HG02973 (cell line): Measurements from ENCODE around the gene DYRK1A.

ENCODE experiments used
- ATAC-seq: cut with Tn5 transposase; IDR thresholded peaks from one replicate; pipeline ENCODE4 v1.9.1; 2021; ENCODE audit warnings: moderate library complexity; ENCODE audit not compliant: unreplicated experiment

DYRK1A gene

GRCh38 chr21:37473491-37473890 lies 106.9 kb downstream of the DYRK1A start:
- ATAC-seq = no peak

- ATAC-seq = no peak
Measured at GRCh38 chr21:37474342-37474741, 107.8 kb downstream of the DYRK1A start.

GRCh38 chr21:37475186-37475868 lies 108.8 kb downstream of the DYRK1A start:
- ATAC-seq = no peak

GRCh38 chr21:37478794-37479193 lies 112.2 kb downstream of the DYRK1A start:
- no peak for ATAC-seq

GRCh38 chr21:37483776-37484175 lies 117.2 kb downstream of the DYRK1A start:
- no peak for ATAC-seq

GRCh38 chr21:37484535-37485474 lies 118.2 kb downstream of the DYRK1A start:
- no peak for ATAC-seq

GRCh38 chr21:37489553-37489952 lies 123.0 kb downstream of the DYRK1A start:
- no peak for ATAC-seq

- no peak for ATAC-seq
Measured at GRCh38 chr21:37490084-37490483, 123.5 kb downstream of the DYRK1A start.

- ATAC-seq = no peak
Measured at GRCh38 chr21:37496972-37497371, 130.4 kb downstream of the DYRK1A start.

GRCh38 chr21:37498664-37499063 lies 132.1 kb downstream of the DYRK1A start:
- no peak for ATAC-seq

- no peak for ATAC-seq
Measured at GRCh38 chr21:37502947-37503346, 136.4 kb downstream of the DYRK1A start.

GRCh38 chr21:37503848-37504467 lies 137.4 kb downstream of the DYRK1A start:
- ATAC-seq = no peak

GRCh38 chr21:37505963-37506362 lies 139.4 kb downstream of the DYRK1A start:
- ATAC-seq = no peak

- ATAC-seq = no peak
Measured at GRCh38 chr21:37507716-37508115, 141.1 kb downstream of the DYRK1A start.

- no peak for ATAC-seq
Measured at GRCh38 chr21:37508341-37508740, 141.8 kb downstream of the DYRK1A start.

GRCh38 chr21:37509802-37510393 lies 143.3 kb downstream of the DYRK1A start:
- ATAC-seq = no peak

- ATAC-seq = no peak
Measured at GRCh38 chr21:37511848-37512247, 145.3 kb downstream of the DYRK1A start.

GRCh38 chr21:37513383-37513782 lies 146.8 kb downstream of the DYRK1A start:
- no peak for ATAC-seq

- ATAC-seq = no peak
Measured at GRCh38 chr21:37514038-37514667, 147.6 kb downstream of the DYRK1A start.

- ATAC-seq = no peak
Measured at GRCh38 chr21:37516998-37517397, 150.4 kb downstream of the DYRK1A start.

- no peak for ATAC-seq
Measured at GRCh38 chr21:37520801-37521200, 154.2 kb downstream of the DYRK1A start.
